Vagina (tissue), 2 donors: ENCODE data around the gene PALM2AKAP2.

Source experiments
- CTCF ChIP-seq, 3 experiments: fragments of 450-650 bp in 2 of 3; fragments of 200-600 bp in 1 of 3; sonication (generic) in 1 of 3; IDR thresholded peaks; one replicate each; pipeline ENCODE4 v1.5.1; 2017 to 2019; ENCODE audit warnings: antibody characterized with exemption in 3 of 3, mild to moderate bottlenecking in 2 of 3, moderate library complexity in 2 of 3
- POLR2A ChIP-seq, 2 donors: fragments of 450-650 bp; IDR thresholded peaks; one replicate each; pipeline ENCODE4 v1.6.1; 2017; ENCODE audit warnings: antibody characterized with exemption in 2 of 2, mild to moderate bottlenecking in 2 of 2, moderate library complexity in 2 of 2
- POLR2AphosphoS5 ChIP-seq, 2 donors: sonication (generic); formaldehyde crosslinking; IDR thresholded peaks; one replicate each; pipeline ENCODE4 v1.9.0; 2017; ENCODE audit warnings: antibody characterized with exemption in 2 of 2, mild to moderate bottlenecking in 2 of 2, low read depth in 1 of 2; ENCODE audit not compliant: insufficient read depth in 1 of 2

DNA sequence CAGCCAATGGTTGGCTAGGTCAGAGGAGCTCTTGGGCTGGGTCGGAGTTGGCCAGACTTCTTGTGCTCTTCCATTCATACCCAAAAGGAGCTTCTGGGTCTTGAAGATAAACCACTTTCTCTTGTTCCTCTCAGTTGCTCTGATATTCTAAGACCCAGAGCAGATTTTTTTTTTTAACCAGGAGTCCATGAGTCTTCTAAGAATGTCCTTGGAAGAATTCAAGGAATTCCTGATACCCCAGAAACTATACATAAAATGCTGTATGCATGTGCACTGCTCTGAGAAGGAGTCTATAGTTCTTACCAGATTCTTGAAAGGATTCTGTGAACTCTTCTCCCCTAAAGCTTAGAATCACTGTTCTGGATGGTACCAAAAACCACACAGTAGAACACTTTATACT, 9.9 kb upstream of the PALM2AKAP2 start:
- TF ChIP-seq CTCF (IDR thresholded peaks at IDR 0.05) (no peak), POLR2A (IDR thresholded peaks at IDR 0.05) (no peak), POLR2AphosphoS5 (IDR thresholded peaks at IDR 0.05; ENCODE audit: insufficient read depth in 1 of 2, low read depth in 1 of 2) (no peak)
